Measurements from ENCODE around the gene ZFP69B.
A peak's percentile ranks its signal among the peaks of the same experiment; 100 is the strongest.

The ZFP69B gene

DNA sequence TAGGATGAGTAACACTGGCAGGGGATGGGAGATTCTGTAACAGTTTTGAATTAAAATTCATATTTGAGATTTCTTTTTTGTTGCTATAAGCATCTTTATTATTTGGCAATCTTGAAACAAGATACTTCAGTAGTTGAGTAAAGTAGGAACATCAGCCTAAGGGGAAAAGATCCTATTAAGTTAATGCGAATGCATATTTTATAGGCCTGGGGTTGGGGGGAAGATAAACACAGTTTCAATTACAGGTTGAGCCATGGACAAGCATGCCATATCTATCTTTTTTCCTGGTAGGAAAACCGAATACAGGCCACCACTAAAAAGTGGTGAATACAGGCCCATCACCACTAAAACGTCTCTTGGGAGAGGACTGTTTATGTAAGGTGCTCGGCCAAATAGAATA is 44.5 kb upstream of the ZFP69B start (continued):
- TF ChIP-seq, protein P1, sequence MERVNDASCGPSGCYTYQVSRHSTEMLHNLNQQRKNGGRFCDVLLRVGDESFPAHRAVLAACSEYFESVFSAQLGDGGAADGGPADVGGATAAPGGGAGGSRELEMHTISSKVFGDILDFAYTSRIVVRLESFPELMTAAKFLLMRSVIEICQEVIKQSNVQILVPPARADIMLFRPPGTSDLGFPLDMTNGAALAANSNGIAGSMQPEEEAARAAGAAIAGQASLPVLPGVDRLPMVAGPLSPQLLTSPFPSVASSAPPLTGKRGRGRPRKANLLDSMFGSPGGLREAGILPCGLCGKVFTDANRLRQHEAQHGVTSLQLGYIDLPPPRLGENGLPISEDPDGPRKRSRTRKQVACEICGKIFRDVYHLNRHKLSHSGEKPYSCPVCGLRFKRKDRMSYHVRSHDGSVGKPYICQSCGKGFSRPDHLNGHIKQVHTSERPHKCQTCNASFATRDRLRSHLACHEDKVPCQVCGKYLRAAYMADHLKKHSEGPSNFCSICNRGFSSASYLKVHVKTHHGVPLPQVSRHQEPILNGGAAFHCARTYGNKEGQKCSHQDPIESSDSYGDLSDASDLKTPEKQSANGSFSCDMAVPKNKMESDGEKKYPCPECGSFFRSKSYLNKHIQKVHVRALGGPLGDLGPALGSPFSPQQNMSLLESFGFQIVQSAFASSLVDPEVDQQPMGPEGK (CRISPR knock-in tag; IDR thresholded peaks at IDR 0.05; ENCODE audit: borderline replicate concordance) = no peak
- TF ChIP-seq TCF4 (CRISPR knock-in tag; IDR thresholded peaks at IDR 0.05; ENCODE audit: borderline replicate concordance) = no peak
- no peak for TF ChIP-seq ZNF565 (CRISPR knock-in tag; conservative IDR thresholded peaks at IDR 0.05; ENCODE audit: low read depth)
- no peak for TF ChIP-seq ZC3H10 (CRISPR knock-in tag; IDR thresholded peaks at IDR 0.05)
- TF ChIP-seq ZFP3 (CRISPR knock-in tag; IDR thresholded peaks at IDR 0.05) = no peak
- no peak for TF ChIP-seq SNAI2 (CRISPR knock-in tag; IDR thresholded peaks at IDR 0.05)
- TF ChIP-seq BACH2 (CRISPR knock-in tag; IDR thresholded peaks at IDR 0.05; ENCODE audit: borderline replicate concordance) = no peak

DNA sequence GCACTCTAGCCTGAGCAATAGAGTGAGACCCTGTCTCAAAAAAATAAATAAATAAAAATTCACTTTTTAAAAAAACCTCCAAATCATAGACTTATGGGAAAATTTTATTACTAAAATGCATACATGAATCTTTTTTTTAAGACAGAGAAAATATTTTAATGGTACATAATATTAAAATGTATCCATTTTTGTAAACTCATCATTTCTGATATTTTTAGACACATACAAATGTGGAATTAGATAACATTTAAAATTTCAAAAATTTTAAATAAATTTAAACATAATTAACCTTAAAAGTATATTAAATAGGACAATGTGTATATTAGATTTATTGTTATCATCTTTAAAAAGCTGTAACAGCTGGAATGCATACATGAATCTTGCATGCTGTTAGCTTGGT is 42.8 kb upstream of the ZFP69B start:
- TF ChIP-seq, protein P2, sequence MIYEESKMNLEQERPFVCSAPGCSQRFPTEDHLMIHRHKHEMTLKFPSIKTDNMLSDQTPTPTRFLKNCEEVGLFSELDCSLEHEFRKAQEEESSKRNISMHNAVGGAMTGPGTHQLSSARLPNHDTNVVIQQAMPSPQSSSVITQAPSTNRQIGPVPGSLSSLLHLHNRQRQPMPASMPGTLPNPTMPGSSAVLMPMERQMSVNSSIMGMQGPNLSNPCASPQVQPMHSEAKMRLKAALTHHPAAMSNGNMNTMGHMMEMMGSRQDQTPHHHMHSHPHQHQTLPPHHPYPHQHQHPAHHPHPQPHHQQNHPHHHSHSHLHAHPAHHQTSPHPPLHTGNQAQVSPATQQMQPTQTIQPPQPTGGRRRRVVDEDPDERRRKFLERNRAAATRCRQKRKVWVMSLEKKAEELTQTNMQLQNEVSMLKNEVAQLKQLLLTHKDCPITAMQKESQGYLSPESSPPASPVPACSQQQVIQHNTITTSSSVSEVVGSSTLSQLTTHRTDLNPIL (CRISPR knock-in tag; IDR thresholded peaks at IDR 0.05; ENCODE audit: low read depth) = no peak
- TF ChIP-seq ZNF70 (CRISPR knock-in tag; IDR thresholded peaks at IDR 0.05) (no peak), ZNF8 (CRISPR knock-in tag; IDR thresholded peaks at IDR 0.05) (no peak), RARB (CRISPR knock-in tag; IDR thresholded peaks at IDR 0.05) (no peak)
- TF ChIP-seq, protein P1 (CRISPR knock-in tag; IDR thresholded peaks at IDR 0.05; ENCODE audit: borderline replicate concordance) = no peak
- TF ChIP-seq, protein P3, sequence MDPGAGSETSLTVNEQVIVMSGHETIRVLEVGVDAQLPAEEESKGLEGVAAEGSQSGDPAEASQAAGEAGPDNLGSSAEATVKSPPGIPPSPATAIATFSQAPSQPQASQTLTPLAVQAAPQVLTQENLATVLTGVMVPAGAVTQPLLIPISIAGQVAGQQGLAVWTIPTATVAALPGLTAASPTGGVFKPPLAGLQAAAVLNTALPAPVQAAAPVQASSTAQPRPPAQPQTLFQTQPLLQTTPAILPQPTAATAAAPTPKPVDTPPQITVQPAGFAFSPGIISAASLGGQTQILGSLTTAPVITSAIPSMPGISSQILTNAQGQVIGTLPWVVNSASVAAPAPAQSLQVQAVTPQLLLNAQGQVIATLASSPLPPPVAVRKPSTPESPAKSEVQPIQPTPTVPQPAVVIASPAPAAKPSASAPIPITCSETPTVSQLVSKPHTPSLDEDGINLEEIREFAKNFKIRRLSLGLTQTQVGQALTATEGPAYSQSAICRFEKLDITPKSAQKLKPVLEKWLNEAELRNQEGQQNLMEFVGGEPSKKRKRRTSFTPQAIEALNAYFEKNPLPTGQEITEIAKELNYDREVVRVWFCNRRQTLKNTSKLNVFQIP (CRISPR knock-in tag; IDR thresholded peaks at IDR 0.05; ENCODE audit: borderline replicate concordance, low read depth) = no peak
- ATAC-seq = no peak

DNA sequence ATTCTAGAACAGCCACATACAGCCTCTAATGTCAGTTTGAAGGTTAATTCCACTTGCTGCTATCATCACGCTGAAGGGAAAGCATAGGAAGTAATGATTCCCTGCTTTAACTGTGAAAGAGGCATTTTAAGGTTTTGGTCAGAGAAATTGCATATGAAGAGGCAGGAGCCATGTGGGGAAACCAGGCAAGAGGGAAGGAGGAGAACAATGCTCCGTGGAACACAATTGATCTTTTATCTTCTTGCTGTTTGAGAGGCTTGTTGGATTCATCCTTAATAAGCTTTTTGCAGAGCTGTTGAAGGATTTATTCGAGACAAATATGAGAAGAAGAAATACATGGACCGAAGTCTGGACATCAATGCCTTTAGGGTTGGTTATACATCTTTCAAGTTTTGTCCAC is 40.8 kb upstream of the ZFP69B start:
- no peak for ATAC-seq
- TF ChIP-seq RARB (CRISPR knock-in tag; IDR thresholded peaks at IDR 0.05) (no peak), OSR1 (CRISPR knock-in tag; IDR thresholded peaks at IDR 0.05) (no peak)
- TF ChIP-seq, protein P4, sequence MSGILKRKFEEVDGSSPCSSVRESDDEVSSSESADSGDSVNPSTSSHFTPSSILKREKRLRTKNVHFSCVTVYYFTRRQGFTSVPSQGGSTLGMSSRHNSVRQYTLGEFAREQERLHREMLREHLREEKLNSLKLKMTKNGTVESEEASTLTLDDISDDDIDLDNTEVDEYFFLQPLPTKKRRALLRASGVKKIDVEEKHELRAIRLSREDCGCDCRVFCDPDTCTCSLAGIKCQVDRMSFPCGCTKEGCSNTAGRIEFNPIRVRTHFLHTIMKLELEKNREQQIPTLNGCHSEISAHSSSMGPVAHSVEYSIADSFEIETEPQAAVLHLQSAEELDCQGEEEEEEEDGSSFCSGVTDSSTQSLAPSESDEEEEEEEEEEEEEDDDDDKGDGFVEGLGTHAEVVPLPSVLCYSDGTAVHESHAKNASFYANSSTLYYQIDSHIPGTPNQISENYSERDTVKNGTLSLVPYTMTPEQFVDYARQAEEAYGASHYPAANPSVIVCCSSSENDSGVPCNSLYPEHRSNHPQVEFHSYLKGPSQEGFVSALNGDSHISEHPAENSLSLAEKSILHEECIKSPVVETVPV (CRISPR knock-in tag; IDR thresholded peaks at IDR 0.05) = no peak

DNA sequence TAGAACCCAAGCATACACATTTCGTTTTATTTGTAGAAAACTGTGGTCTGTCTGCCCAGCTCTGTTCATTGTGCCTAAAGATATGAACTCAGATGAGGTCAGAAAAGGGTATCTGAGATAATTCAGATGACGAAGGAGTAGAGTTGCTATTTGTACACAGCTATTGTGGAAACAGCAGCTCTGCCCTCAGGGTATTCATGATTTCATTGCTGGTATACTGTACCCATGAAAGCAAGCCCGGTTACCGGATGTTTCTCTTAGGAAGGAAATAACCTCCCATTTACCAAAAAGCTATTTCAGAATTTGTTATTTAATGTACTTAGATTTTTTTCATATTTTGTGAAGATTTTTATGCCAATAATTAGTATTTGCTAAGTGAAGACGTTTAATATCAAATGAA is 39.0 kb upstream of the ZFP69B start:
- no peak for ATAC-seq
- TF ChIP-seq RARB (CRISPR knock-in tag; IDR thresholded peaks at IDR 0.05) (no peak), BACH2 (CRISPR knock-in tag; IDR thresholded peaks at IDR 0.05; ENCODE audit: borderline replicate concordance) (no peak), ZNF70 (CRISPR knock-in tag; IDR thresholded peaks at IDR 0.05) (peak; percentile 58; the same call in 1 of the 2 replicates), ZNF565 (CRISPR knock-in tag; conservative IDR thresholded peaks at IDR 0.05; ENCODE audit: low read depth) (no peak), ZC3H10 (CRISPR knock-in tag; IDR thresholded peaks at IDR 0.05) (no peak)
- TF ChIP-seq, protein P4 (CRISPR knock-in tag; IDR thresholded peaks at IDR 0.05) = no peak
- TF ChIP-seq, protein P3 (CRISPR knock-in tag; IDR thresholded peaks at IDR 0.05; ENCODE audit: borderline replicate concordance, low read depth) = no peak
